Stimulated activated CD8-positive, alpha-beta memory T cell treated with anti-CD3 and anti-CD28 coated beads, Interleukin-12 subunit alpha, Interleukin-12 subunit beta, amount 100 ng/mL, for 24 hours (primary cell): ENCODE results near the gene MND1.
"Not testable (repeated sequence)": the region's sequence is repeated elsewhere in the genome, so short reads cannot be mapped to it uniquely, and the experiment has no call there.

Experiments used
- DNase-seq: peaks from one replicate; pipeline ENCODE4 v3.0.0-alpha.2; 2020; ENCODE audit errors: extremely low read depth

The MND1 gene

GRCh38 chr4:153403726-153404125 is 59.2 kb downstream of the MND1 start:
- DNase-seq: no peak

DNA sequence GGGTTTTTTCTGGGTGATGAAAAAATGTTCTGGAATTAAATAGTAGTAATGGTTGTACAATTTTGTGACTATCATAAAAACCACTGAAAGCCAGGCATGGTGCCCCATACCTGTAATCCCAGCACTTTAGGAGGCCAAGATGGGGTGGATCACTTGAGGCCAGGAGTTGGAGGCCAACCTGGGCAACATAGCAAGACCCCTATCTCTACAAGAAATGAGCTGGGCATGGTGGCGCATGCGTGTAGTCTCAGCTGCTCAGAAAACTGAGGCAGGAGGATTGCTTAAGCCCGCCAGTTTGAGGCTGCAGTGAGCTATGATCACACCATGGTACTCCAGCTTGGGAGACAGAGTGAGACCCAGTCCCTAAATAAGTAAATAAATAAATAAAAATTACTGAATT is 63.4 kb downstream of the MND1 start:
- no peak for DNase-seq

DNA sequence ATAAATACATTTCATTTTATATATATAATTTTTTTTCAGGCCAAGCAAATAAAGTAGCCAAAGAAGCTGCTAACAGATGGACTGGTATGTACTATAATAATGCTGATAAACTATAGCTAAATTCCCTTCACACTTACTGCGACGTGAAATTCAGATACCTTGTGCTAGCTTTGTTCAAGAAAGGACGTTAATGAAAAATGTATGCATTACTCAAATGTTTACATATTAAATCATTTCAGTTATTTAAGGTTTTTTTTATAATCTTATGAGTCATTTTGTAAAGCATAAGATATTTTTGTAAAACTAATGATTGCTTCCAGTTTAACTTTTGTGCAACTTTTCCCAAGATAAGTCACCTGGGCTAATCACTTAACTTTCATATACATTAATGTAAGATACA is 64.4 kb downstream of the MND1 start:
- no peak for DNase-seq

GRCh38 chr4:153409412-153409811 is 64.9 kb downstream of the MND1 start:
- DNase-seq: no peak

GRCh38 chr4:153409924-153410501 is 65.5 kb downstream of the MND1 start:
- no peak for DNase-seq

GRCh38 chr4:153413842-153414241 is 69.4 kb downstream of the MND1 start:
- no peak for DNase-seq

GRCh38 chr4:153416456-153416855 is 72.0 kb downstream of the MND1 start:
- not testable (repeated sequence) for DNase-seq

GRCh38 chr4:153418121-153418520 is 73.6 kb downstream of the MND1 start:
- DNase-seq: no peak

- no peak for DNase-seq
These were observed 74.1 kb downstream of the MND1 start for GRCh38 chr4:153418558-153418957.

GRCh38 chr4:153419029-153419428 is 74.5 kb downstream of the MND1 start:
- no peak for DNase-seq

DNA sequence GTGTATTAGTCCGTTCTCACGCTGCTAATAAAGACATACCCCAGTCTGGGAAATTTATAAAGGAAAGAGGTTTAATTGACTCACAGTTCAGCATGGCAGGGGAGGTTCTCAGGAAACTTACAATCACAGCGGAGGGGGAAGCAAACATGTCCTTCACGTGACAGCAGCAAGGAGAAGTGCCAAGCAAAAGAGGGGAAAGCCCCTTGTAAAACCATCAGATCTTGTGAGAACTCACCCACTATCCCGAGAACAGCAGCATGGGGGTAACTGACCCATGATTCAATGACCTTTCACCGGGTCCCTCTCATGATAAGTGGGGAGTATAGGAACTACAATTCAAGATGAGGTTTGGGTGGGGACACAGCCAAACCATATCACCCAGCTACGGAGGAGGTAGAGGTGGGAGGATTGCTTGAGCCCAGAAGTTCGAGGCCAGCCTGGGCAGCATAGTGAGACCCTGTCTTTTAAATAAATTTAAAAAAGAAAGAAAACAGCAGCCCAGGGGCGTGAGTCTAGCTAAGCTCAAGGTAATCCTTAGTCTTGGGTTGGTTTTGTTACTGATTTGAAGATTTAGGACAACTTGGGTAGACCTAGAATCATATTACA is 75.3 kb downstream of the MND1 start:
- DNase-seq: no peak

GRCh38 chr4:153420361-153420760 is 75.9 kb downstream of the MND1 start:
- no peak for DNase-seq

- DNase-seq: no peak
These were observed 77.5 kb downstream of the MND1 start for GRCh38 chr4:153421941-153422340.

DNA sequence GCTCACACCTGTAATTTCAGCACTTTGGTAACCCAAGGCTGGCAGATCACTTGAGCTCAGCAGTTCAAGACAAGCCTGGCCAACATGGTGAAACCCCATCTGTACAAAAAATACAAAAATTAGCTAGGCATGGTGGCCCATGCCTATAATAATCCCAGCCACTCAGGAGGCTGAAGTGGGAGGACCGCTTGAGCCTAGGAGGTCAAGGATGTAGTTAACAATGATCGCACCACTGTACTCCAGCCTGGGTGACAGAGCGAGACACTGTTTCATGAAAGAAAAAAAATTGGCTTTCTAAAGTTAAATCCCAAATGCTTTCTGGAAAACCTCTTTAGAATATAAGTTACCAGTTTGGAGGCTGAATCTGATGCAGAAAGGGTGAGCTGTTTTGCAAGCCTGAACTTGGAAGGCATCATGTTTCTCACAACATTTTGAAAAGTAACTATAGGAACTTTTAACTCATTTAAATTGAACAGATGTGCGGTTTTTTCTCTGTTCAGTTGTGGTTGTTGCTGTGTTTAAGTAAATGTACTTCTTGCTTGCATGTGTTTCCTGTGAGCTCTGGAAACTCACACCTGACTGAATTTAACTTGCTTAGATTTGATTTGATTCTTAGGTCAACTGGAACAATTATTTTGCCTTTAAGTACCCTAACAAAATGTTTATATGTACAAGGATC is 81.9 kb downstream of the MND1 start:
- no peak for DNase-seq

GRCh38 chr4:153427363-153428071 is 83.0 kb downstream of the MND1 start:
- DNase-seq: no peak

DNA sequence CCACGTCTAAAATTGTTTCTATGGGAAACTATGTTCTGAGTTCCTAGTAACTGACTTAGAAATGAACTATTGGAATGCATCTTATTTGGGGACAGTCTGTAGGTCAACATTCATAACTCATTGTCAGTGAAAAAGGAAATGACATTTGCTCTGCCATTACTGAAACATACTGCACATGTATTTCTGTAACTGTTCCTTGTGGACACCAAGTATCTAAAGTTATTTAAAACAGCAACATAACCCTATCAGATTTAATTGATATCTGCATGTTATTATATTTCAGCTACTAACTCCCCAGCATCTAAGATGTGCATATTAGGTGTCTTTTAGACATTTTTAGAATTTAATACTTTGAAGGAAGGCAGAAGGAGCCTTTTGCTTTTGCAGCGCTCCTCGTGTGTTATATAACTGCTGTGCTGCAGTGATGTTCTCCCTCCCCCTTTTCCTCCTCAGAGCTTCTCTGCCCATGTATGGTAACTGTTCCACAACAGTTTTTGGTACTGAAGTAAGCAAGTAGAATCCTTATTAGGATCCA is 84.5 kb downstream of the MND1 start:
- no peak for DNase-seq

DNA sequence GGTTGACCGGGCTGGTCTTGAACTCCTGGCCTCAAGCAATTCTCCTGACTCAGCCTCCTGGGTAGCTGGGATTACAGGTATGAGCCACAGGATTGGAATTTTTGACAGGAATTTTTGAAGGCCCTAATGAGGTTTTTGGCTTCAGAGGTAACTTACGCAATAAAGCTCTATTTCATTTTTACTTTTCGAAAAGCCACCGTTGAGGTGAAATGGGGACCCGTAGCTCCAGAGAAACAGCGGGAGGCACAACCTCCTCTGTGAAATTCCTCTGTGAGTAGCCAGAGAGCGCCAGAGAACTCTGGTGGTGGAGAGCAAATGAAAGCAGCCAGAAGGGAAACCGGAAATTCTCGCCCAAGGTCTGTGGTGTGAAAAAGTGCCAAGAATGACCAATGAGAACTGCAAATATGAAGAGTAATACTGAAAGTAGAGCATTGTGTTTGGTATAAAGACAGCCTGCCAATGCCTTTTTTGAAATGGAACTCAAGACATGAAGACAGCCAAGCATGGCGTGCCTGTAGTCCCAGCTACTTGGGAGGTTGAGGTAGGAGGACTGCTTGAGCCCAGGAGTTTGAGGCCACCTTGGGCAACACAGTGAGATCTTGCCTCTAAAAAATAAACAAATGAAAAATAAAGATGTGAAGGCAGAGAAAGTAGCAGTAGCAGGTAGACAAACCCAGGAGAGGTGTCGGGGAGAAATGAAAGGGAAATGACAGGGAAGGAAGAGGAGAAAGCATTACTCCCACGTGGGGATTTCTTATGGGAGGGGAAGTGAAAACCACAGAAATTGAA is 88.7 kb downstream of the MND1 start:
- DNase-seq: peak; percentile 37

DNA sequence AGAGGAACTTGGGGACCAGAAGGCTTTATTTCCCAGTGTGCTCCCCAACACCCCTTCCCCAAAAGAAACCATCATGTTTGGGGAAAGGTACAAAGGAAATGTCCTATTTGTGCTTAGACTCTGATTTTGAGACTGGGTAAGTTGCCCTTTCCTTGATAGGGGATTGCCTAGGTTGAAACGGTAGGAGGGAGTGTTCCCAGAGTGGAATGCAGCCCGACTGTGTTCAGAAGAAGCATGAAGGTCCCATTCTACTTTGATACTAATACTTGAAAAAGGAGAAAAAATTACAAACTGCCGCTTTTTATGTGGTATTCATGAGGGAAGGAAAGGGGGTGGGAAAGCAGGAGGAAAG is 89.2 kb downstream of the MND1 start:
- no peak for DNase-seq

GRCh38 chr4:153434190-153434589 is 89.7 kb downstream of the MND1 start:
- no peak for DNase-seq

- DNase-seq: no peak
These were observed 94.6 kb downstream of the MND1 start for GRCh38 chr4:153438916-153439756.

- no peak for DNase-seq
These were observed 95.3 kb downstream of the MND1 start for GRCh38 chr4:153439831-153440230.
